Ovary (tissue), 9 donors: ENCODE data around the gene F7. TPM values are rescaled to one million over a fixed set of nuclear protein-coding genes. Genes with fewer than 3 reads are reported as not detected.

Experiments used
- DNase-seq, 5 donors: peaks; one replicate each; pipeline ENCODE4 v3.0.0-alpha.2; 2019 to 2020
- H3K27ac ChIP-seq, 2 donors: fragments of 200-600 bp; one replicate each; pipeline versions ENCODE4 v1.5.1 to v1.8.0; 2019 to 2022
- H3K27me3 ChIP-seq: fragments of 200-600 bp; one replicate; pipeline ENCODE4 v1.8.0; 2022
- H3K36me3 ChIP-seq: fragments of 200-600 bp; sonication (generic); one replicate; pipeline ENCODE4 v1.5.1; 2019
- H3K4me1 ChIP-seq: one replicate; pipeline ENCODE4 v1.8.1; 2013; ENCODE audit warnings: mild to moderate bottlenecking, moderate library complexity; ENCODE audit not compliant: insufficient read depth
- H3K4me3 ChIP-seq: fragments of 200-600 bp; sonication (generic); one replicate; pipeline ENCODE4 v1.5.1; 2017
- H3K9me3 ChIP-seq, 2 donors: fragments of 200-600 bp in 1 of 2; sonication (generic) in 1 of 2; one replicate each; pipeline versions ENCODE4 v1.5.1 to v1.8.1; 2013 to 2019; ENCODE audit warnings: mild to moderate bottlenecking in 1 of 2, moderate library complexity in 1 of 2
- CTCF ChIP-seq, 3 donors: fragments of 450-650 bp in 2 of 3; fragments of 200-600 bp in 1 of 3; IDR thresholded peaks; one replicate each; pipeline versions ENCODE4 v1.5.1 to v1.8.0; 2016 to 2022; ENCODE audit warnings: antibody characterized with exemption in 3 of 3, mild to moderate bottlenecking in 1 of 3
- EP300 ChIP-seq: sonication (generic); formaldehyde crosslinking; IDR thresholded peaks from one replicate; pipeline ENCODE4 v1.6.1; 2017; ENCODE audit warnings: antibody characterized with exemption
- POLR2A ChIP-seq: fragments of 450-650 bp; IDR thresholded peaks from one replicate; pipeline ENCODE4 v1.6.1; 2017; ENCODE audit warnings: antibody characterized with exemption, mild to moderate bottlenecking, moderate library complexity
- WGBS, 3 donors: extraction: QIAGEN DNeasy Blood & Tissue Kit in 1 of 3; methylation state at CpG; one replicate each; pipeline versions ENCODE4 v1.1.5 to v1.1.7; 2013 to 2017; 5-methylcytosine and 5-hydroxymethylcytosine counted together
- intact Hi-C, 4 donors: fragments of 100-400 bp; cut with DNase I; formaldehyde crosslinking; loops; one replicate each; pipeline versions ENCODE4 v1.11.0 to v1.15.1; 2022 to 2023
- polyA plus RNA-seq, 2 donors: library from polyadenylated mRNA; stranded (reverse); fragments of 200-250 nt in 1 of 2; fragments of 350-450 nt in 1 of 2; fragmentation: Illumina TruSeq in 1 of 2; extraction: RNeasy Lipid Tissue Mini Kit (QIAGEN cat#74804) in 1 of 2; gene quantifications; one replicate each; pipeline ENCODE4 v1.2.3, GENCODE V29; 2013 to 2014
- total RNA-seq, 7 donors: library from RNA; depleted of rRNA in 2 of 7; stranded (reverse); fragments of >200 nt in 2 of 7; fragmentation: NEBNext Ultra II Directional in 3 of 7; extraction: Animal tissue kit (Norgen Biotek cat#: 25700) in 3 of 7; gene quantifications; one replicate each; pipeline versions ENCODE4 v1.1.0 to v1.2.4, GENCODE V29; 2016 to 2023
- donor health status: DM: no; HTN: no; CAD: no; lungs with moderate emphysema.
- donor health status: DM: no; HTN: no; CAD: no.
- donor health status: Bipolar disorder and iron deficiency.
- donor health status: DM: yes; HTN: yes; CAD: no.
- donor health status: DM: no; HTN: no; CAD: no.
- donor health status: DM: yes; HTN: yes; CAD: no.

The F7 gene
- total and polyA plus RNA-seq, 9 donors = 0.11 to 2.1 (median 0.35) TPM; not detected in 2

DNA sequence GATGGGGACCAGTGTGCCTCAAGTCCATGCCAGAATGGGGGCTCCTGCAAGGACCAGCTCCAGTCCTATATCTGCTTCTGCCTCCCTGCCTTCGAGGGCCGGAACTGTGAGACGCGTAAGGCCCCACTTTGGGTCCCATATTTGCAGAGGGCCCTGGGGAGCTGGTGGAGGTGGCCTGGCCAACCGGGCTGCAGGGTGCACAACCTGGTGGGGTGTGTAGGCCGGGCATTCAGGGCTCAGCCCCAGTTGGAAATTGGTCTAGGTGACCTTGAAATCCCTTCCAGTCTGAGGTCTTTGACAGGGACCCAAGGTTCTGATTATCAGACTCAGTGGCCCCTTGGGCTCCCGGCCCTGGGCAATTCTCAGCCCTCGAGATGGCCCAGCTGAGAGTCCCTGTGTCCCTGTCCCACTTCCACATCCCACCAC lies 8.3 kb downstream of the F7 start:
- DNase-seq = peak in 1 of 5 donors; percentile 11
- TF ChIP-seq POLR2A (no peak), EP300 (no peak), CTCF (IDR thresholded peaks at IDR 0.05) (no peak)
- Histone ChIP-seq H3K4me3 (no peak overlapping the region), H3K27ac (no peak overlapping the region), H3K4me1 (peaks cover 8% of the 10 kb centered on the region), H3K36me3 (no peaks in the 10 kb centered on the region), H3K27me3 (no peaks in the 10 kb centered on the region), H3K9me3 (no peaks in the 10 kb centered on the region)
- WGBS, 3 donors = 91 to 92% (median 91%) methylated on average over 8 of the region's 8 CpGs
- intact Hi-C loops = no loop called here

DNA sequence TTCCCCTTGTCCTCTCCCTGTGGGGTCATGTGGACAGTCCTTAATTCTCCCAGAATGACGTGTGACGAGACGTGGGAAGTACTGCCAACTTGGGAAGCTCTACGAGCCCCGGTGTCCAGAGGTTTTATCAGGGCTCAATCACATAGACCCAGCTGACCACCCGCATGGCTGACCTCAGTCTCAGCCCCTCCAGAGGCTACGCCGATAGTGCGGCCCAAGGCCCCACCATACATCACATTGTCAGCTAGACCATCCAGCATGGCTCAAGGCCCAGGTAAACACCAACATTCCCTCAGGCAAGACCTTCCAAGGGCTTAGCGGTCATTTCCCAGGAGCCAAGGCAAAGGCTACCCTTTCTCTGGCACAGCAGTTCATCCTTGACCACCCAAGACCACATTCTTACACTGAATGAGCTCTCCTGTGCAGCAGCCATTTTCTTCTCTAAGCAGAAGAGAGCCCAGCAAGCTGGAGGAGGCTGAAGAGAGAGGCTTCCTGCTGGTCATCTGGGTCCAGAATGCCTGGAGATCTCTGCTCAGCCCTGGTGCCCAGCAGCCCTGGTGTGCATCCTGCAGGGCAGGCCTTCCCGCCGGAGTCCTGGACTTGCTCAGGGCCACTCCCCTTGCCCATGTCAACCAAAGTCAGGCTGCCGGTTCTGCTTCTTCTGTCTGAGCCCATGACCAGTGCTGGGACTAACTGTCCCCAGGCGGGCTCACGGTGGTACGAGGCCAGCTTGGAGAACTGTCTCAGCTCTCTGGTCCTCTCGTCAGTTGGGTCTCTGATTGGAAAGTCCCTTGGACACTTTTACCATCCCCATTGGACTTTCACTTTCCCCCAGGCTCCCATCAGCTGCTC lies 9.1 kb downstream of the F7 start:
- Histone ChIP-seq H3K4me1 (peaks cover 8% of the 10 kb centered on the region), H3K4me3 (no peak overlapping the region), H3K36me3 (no peaks in the 10 kb centered on the region), H3K9me3 (no peaks in the 10 kb centered on the region), H3K27ac (no peak overlapping the region), H3K27me3 (no peaks in the 10 kb centered on the region)
- DNase-seq = peak in 3 of 5 donors; percentile 4 to 12 (median 9)
- 91 to 94% (median 91%) methylated on average over 17 of the region's 17 CpGs for WGBS, 3 donors
- intact Hi-C loops = no loop called here
- no peak for TF ChIP-seq POLR2A
- no peak for TF ChIP-seq EP300
- no peak for TF ChIP-seq CTCF (IDR thresholded peaks at IDR 0.05)

GRCh38 chr13:113115363-113116205 lies 10.0 kb downstream of the F7 start:
- Histone ChIP-seq H3K4me1 (peaks cover 2% of the 10 kb centered on the region), H3K9me3 (no peaks in the 10 kb centered on the region), H3K4me3 (no peak overlapping the region), H3K27me3 (no peaks in the 10 kb centered on the region), H3K36me3 (no peaks in the 10 kb centered on the region), H3K27ac (no peak overlapping the region)
- 73 to 80% (median 73%) methylated on average over 21 of the region's 21 CpGs for WGBS, 3 donors
- DNase-seq = peak in 3 of 5 donors; percentile 4 to 11 (median 9)
- TF ChIP-seq EP300 (no peak), CTCF (IDR thresholded peaks at IDR 0.05) (no peak)
- intact Hi-C loops = no loop called here

DNA sequence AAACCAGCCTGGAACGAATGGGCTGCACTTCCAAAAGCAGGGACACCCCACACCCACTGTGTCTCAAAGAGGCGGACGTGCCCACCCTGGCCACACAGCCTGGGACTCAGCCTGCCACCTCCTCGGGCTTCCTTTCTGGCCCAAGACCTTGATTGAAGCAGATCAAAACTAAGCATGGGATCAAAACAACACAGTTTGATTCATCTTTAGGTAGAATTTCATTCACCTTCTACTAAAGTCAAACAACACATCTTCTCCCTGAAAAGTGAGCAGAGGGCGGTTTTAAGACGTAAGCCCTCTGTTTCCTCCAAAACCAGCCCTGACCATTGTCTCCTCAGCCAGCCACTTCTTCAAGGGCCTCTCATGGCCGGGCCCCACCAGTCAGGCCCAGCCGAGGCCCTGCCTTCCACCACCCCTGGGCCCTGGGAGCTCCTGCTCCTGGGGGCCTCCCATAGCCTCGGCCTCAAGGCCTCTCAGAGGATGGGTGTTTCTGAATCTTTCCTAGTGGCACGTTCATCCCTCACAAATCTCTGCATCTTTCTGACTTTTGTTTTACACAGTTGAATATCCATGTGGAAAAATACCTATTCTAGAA lies 10.7 kb downstream of the F7 start:
- H3K36me3 ChIP-seq = no peaks in the 10 kb centered on the region
- TF ChIP-seq POLR2A (no peak), EP300 (no peak), CTCF (IDR thresholded peaks at IDR 0.05) (no peak)
- DNase-seq = peak in 1 of 5 donors; percentile 7

More for the DNA sequence above, 10.7 kb downstream of the F7 start:
- H3K4me3 ChIP-seq = no peak overlapping the region
- H3K27ac ChIP-seq = no peak overlapping the region
- WGBS, 3 donors = 81 to 84% (median 83%) methylated on average over 10 of the region's 10 CpGs
- H3K9me3 ChIP-seq = no peaks in the 10 kb centered on the region
- H3K4me1 ChIP-seq = no peaks in the 10 kb centered on the region
- intact Hi-C loops = no loop called here
- H3K27me3 ChIP-seq = no peaks in the 10 kb centered on the region
